ENCODE measurements around the gene OR5B21. TPM values are rescaled to one million over a fixed set of nuclear protein-coding genes. Genes with fewer than 3 reads are reported as not detected.

OR5B21 gene
- total and polyA plus RNA-seq, 10 of the 15 experiments (the other 5 are each of a cell fraction or from before 2014, with no cell fraction given) = 0.22 to 0.41 (median 0.22) TPM; not detected in 7

DNA sequence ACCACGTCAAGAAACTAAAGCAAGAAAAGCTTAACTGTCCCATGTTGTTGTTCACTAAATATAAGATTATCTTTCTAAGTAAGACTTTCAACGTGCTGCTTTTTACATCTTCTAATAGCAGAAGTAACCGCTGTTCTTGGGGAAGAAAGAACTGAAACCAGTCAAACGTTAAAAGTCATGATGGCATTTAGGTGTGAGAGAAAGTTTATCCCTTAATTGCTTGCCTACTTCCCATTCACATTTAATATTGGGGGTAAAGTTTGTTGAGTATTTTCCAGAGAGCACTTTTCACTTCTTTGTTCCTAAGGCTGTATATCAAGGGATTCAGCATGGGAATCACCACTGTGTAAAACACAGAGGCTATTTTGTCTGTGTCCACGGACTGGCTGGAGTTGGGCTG, 970 bp downstream of the OR5B21 start:
- H3K9me3 ChIP-seq (replicated peaks; ENCODE audit: control insufficient read depth, insufficient read depth, low read length) = no peaks in the 10 kb centered on the region
- no peaks in the 10 kb centered on the region for H3K79me2 ChIP-seq (ENCODE audit: control insufficient read depth, insufficient read depth, low read length)
- BruUV-seq (replicated peaks) = no TSS peak
- peak overlapping the region; percentile 65; the same call in 1 of the 2 replicates for H3K4me2 ChIP-seq (ENCODE audit: control insufficient read depth, insufficient read depth)
- ATAC-seq (peak; percentile 71), DNase-seq (ENCODE audit: low read depth, low spot score) (peak; percentile 31), FAIRE-seq (peak; percentile 76)
- in situ Hi-C loops (cut with MboI) (loop anchor here (25.0 kb wide), 2 partner anchors 695 to 1170 kb away; partner anchors contain the start of genes P2RX3 and SSRP1), intact Hi-C loops (cut with micrococcal nuclease; ENCODE audit: unreplicated experiment) (loop anchor here (2.0 to 10.0 kb wide), 2 partner anchors 18 to 1162 kb away; no protein-coding TSS in a partner anchor)
- H3K4me3 ChIP-seq = no peak overlapping the region
- POLR2A ChIA-PET = interaction anchor here (0.5 to 1.9 kb wide), 2 partner anchors 12 to 732 kb away, joined by 3 to 8 read pairs; no protein-coding TSS in a partner anchor
- no peaks in the 10 kb centered on the region for H3K36me3 ChIP-seq (ENCODE audit: control insufficient read depth in 2 of 2, insufficient read depth in 2 of 2, low read length in 1 of 2)
- H2AFZ ChIP-seq (ENCODE audit: control insufficient read depth, low read depth, low read length) = no peak overlapping the region
- RAD21 ChIA-PET (ENCODE audit: unreplicated experiment) = interaction anchor here (2.1 to 4.2 kb wide), 2 partner anchors 13 to 17 kb away, joined by 14 to 41 read pairs; no protein-coding TSS in a partner anchor
- H3K4me1 ChIP-seq (ENCODE audit: control insufficient read depth, insufficient read depth, low read length) = peaks cover 6% of the 10 kb centered on the region; the same call in 1 of the 2 replicates
- no peaks in the 10 kb centered on the region for H4K20me1 ChIP-seq (ENCODE audit: control insufficient read depth, insufficient read depth)
- CTCF ChIA-PET = interaction anchor here (1.8 to 11.7 kb wide), 3 partner anchors 12 to 17 kb away, joined by 5 to 88 read pairs (median 35); no protein-coding TSS in a partner anchor
- H3K27me3 ChIP-seq (replicated peaks in 1 of 2; ENCODE audit: control insufficient read depth in 2 of 2, insufficient read depth in 2 of 2, low read length in 1 of 2) = no peaks in the 10 kb centered on the region
- no peak overlapping the region for H3K9ac ChIP-seq (ENCODE audit: control insufficient read depth, insufficient read depth, low read length)
- SMC1A ChIA-PET (ENCODE audit: uncharacterized antibody, unreplicated experiment) = interaction anchor here (1.5 to 8.8 kb wide), 4 partner anchors 11 to 70 kb away, joined by 4 to 98 read pairs (median 52); no protein-coding TSS in a partner anchor
- 41% methylated on average over 5 of the region's 5 CpGs for WGBS (ENCODE audit: insufficient coverage, insufficient replicate concordance, low lambda C conversion rate, missing lambda C conversion rate)
- no peak overlapping the region for H3K27ac ChIP-seq (ENCODE audit: control insufficient read depth, insufficient read depth)
- TF ChIP-seq CHD2 (IDR thresholded peaks at IDR 0.05; ENCODE audit: borderline replicate concordance, low read depth, low read length) (peak; percentile 20; the same call in 1 of the 2 replicates), SMAD1 (IDR thresholded peaks at IDR 0.05; ENCODE audit: low read depth, partially characterized antibody) (peak; percentile 32), WRNIP1 (IDR thresholded peaks at IDR 0.05; ENCODE audit: borderline replicate concordance, low read depth, low read length) (no peak), BRCA1 (IDR thresholded peaks at IDR 0.05; ENCODE audit: low read depth, low read length) (no peak), IKZF1 (conservative IDR thresholded peaks at IDR 0.05) (peak; percentile 89), BMI1 (IDR thresholded peaks at IDR 0.05; ENCODE audit: borderline replicate concordance) (peak; percentile 43; the same call in 1 of the 2 replicates), NR2F1 (conservative IDR thresholded peaks at IDR 0.05) (no peak), RELB (IDR thresholded peaks at IDR 0.05; ENCODE audit: low read depth) (peak; percentile 83), NR2C1 (IDR thresholded peaks at IDR 0.05) (no peak), HCFC1 (IDR thresholded peaks at IDR 0.05; ENCODE audit: low read length) (no peak), YY1 (IDR thresholded peaks at IDR 0.05; ENCODE audit: low read depth, low read length) (no peak), JUNB (IDR thresholded peaks at IDR 0.05) (no peak), MTA3 (IDR thresholded peaks at IDR 0.05; ENCODE audit: borderline replicate concordance, low read length) (no peak), IKZF2 (IDR thresholded peaks at IDR 0.05) (peak; percentile 93 to 96), KAT2A (conservative IDR thresholded peaks at IDR 0.05; ENCODE audit: control insufficient read depth, low read depth, low read length) (no peak), BHLHE40 (IDR thresholded peaks at IDR 0.05; ENCODE audit: borderline replicate concordance in 1 of 2, low read depth in 2 of 2, low read length in 1 of 2) (peak; percentile 27 to 36; a peak in 1 of 4 replicates), SRF (IDR thresholded peaks at IDR 0.05; ENCODE audit: low read depth in 2 of 2, low read length in 2 of 2) (no peak), MTA2 (IDR thresholded peaks at IDR 0.05; ENCODE audit: low read depth) (peak; percentile 94), NFIC (IDR thresholded peaks at IDR 0.05; ENCODE audit: low read depth, low read length) (no peak), BCL11A (IDR thresholded peaks at IDR 0.05; ENCODE audit: low read depth, low read length) (peak; percentile 59; the same call in 1 of the 2 replicates)
- TF ChIP-seq, protein P1, sequence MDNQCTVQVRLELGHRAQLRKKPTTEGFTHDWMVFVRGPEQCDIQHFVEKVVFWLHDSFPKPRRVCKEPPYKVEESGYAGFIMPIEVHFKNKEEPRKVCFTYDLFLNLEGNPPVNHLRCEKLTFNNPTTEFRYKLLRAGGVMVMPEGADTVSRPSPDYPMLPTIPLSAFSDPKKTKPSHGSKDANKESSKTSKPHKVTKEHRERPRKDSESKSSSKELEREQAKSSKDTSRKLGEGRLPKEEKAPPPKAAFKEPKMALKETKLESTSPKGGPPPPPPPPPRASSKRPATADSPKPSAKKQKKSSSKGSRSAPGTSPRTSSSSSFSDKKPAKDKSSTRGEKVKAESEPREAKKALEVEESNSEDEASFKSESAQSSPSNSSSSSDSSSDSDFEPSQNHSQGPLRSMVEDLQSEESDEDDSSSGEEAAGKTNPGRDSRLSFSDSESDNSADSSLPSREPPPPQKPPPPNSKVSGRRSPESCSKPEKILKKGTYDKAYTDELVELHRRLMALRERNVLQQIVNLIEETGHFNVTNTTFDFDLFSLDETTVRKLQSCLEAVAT (IDR thresholded peaks at IDR 0.05) = peak; percentile 8; the same call in 1 of the 2 replicates
